GM13976 (cell line): ENCODE results near the gene RUFY3.

ENCODE experiments used
- DNase-seq: peaks from one replicate; pipeline ENCODE4 v3.0.0; 2012; ENCODE audit warnings: low spot score
- CTCF ChIP-seq: IDR thresholded peaks from 2 replicates; pipeline ENCODE4 v1.5.1; 2012; ENCODE audit warnings: borderline replicate concordance, mild to moderate bottlenecking; ENCODE audit not compliant: insufficient read depth; ENCODE audit errors: extremely low read depth, missing control alignments, control extremely low read depth
- in situ Hi-C: fragments of 300-500 bp; cut with MboI; formaldehyde crosslinking; loops from one replicate; pipeline ENCODE4 v1.12.0; 2022; ENCODE audit warnings: low sequenced_read_pairs, mixed read lengths, inconsistent platforms; ENCODE audit not compliant: unreplicated experiment

RUFY3 gene

GRCh38 chr4:70844180-70844579 is 122.4 kb downstream of the RUFY3 start:
- DNase-seq = no peak
- in situ Hi-C loops = no loop called here
- TF ChIP-seq CTCF = no peak

- in situ Hi-C loops = no loop called here
- no peak for TF ChIP-seq CTCF
Observed at GRCh38 chr4:70849291-70849690, 127.5 kb downstream of the RUFY3 start.

GRCh38 chr4:70855464-70855863 is 133.7 kb downstream of the RUFY3 start:
- no peak for TF ChIP-seq CTCF
- in situ Hi-C loops = no loop called here
- DNase-seq = no peak

More at GRCh38 chr4:70849291-70849690, 127.5 kb downstream of the RUFY3 start:
- no peak for DNase-seq
